T-helper 2 cell treated with Interferon-gamma antibody and Interleukin-4, amounts not matched to agents 100 ng/mL and 5 ng/mL, for 36 hours (primary cell): ENCODE results near the gene MYL5. TPM values are rescaled to one million over a fixed set of nuclear protein-coding genes. Genes with fewer than 3 reads are reported as not detected.
"Not testable (repeated sequence)": the region's sequence is repeated elsewhere in the genome, so short reads cannot be mapped to it uniquely, and the experiment has no call there.

ENCODE experiments used
- intact Hi-C: fragments of 100-400 bp; cut with micrococcal nuclease; formaldehyde crosslinking; loops from one replicate; pipeline ENCODE4 v1.15.1; 2023
- total RNA-seq: library from RNA; stranded (reverse); gene quantifications from 2 replicates; pipeline ENCODE4 v1.2.3, GENCODE V29; 2022

Gene MYL5
- total RNA-seq, 1 donor from 2014 or later: 22.4 TPM

DNA sequence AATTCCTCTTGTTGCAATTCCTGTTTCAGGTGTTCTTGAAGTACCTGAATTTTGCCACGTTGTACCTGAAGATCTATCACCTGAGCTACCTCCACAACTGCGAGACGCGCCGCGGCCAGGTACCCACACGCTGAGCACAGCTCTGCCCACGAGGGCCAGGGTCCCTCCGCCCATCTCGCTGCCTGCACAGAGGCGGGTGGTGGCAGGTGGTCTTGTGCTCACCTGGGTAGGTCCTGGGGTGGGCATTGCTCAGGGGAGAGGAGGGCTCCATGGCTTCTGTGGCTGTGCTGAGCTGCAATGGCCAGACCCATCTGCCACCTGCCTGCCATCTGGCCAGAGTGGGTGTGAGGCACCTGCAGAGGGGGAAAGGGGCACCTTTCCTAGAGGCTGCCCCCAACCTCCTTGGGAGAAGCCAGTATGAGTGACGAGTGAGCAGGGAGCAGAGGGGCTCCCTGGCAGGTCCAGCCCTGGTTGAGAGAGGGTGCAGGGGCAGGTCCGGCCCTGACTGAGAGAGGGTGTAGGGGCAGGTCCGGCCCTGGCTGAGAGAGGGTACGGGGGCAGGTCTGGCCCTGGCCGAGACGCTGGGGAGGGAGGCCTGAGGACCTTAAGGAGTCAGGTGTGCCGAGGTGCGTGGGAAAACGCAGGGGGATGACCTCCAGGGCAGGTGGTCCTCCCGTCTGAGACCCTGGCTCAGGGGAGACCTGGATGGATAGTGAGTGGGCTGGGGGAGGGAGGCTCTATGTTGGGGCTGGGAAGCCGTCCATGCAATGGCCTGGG lies 38.3 kb upstream of the MYL5 start:
- intact Hi-C loops: no loop called here

DNA sequence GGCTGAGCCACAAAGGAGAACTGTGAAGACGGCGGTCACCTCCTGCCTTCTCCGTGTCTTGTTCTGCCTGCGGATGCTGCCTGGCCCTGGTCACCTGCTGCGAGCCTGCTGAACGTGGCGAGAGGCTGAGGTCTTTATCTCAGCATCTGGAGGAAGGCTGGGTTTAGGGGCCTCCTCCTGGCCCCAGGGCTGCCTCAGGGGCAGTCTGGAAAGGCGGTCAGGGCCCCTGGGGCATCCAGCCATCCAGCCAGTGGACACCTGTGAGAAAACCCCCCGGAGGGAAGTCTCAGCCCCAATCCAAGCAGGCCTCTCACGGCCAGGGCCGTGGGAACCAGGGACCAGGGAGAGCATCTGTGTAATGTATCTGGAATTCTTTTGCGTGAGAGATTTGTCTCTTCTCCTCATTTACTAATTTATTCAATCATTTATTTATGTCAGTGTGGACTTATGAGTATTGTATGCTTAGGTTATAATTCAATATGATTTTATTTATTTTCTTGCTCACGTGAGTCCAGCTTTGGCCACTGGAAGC lies 37.6 kb upstream of the MYL5 start:
- intact Hi-C loops: no loop called here

DNA sequence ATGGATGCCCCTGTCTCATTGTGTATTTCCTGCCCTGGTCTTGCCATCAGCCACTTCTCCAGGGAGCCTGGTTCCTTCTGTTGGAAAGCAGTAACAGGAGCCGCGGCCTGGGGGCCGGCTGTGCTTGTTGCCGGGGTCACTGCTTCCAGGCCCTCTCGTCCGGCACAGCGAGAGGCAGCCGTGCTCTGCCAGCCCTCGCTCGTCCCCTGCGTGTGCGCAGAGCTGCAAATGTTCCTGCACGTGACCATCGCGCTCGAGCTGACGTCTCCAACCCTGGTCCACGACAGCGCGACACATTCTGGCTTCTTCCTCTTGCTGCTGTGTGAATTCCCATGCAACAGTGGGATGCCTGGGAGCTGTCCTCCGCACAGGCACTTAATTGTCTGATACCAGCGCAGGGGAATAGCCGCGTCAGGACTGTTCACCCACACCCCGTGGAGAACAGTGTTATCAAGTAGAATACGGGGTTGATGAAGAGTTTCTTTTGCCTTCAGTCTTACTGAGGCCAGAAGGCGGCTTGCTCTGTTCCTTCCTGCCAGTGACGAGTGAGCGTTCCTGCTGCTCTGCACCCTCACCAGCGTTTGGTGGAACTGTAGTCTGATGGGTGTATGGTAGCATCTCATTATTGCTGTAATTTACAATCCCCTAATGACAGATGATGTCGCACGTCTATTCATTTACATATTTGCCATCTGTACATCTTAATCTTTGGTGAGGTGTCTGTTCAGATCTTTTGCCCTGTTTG lies 36.6 kb upstream of the MYL5 start:
- intact Hi-C loops: no loop called here

DNA sequence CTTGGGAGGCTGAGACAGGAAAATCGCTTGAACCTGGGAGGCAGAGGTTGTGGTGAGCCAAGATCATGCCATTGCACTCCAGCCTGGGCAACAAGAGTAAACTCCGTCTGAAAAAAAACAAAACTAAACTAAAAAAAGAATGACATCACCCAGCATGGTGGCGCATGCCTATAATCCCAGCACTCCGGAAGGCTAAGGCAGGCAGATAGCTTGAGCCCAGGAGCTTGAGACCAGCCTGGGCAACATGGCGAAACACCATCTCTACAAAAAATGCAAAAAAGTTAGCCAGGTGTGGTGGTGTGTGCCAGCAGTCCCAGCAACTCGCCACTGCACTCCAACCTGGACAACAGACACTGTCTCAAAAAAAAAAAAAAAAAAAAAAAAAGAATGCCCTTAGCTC lies 32.0 kb upstream of the MYL5 start:
- intact Hi-C loops: not testable (repeated sequence)

DNA sequence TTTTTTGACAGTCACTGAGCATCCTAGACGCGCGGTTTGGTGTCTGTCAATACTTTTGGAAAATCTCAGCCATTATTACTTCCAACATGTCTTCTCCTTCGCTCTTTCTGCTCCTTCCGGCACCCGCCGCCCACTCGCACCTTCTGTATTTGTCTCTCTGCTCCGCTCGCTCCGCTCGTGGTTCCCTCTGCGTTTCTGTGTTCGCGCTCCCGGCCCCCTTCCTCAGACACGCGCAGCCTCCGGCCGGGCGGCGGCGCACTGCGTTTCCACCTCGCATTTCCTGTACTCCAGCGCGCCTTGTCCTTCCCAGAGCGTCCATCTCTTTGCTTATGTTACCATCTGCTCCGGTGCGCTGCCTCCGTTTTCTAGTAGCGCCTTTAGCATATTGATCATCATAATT lies 27.9 kb upstream of the MYL5 start:
- intact Hi-C loops: no loop called here

DNA sequence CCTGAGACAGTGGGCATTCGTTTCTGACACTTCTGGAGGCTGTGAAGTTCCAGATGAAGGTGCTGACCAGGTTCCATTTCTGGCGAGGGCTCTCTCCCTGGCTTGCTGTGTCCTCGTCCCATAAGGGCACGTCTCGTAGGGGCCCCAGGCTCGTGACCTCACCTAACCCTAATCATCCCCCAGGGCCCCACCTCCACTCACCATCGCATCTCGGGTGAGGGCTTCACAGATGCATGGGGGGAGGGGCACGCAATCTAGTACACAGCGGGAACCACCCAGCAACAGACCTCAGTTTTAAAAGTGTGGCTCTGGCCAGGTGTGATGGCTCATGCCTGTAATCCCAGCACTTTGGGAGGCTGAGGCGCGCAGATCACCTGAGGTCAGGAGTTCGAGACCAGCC lies 26.9 kb upstream of the MYL5 start:
- intact Hi-C loops: no loop called here

DNA sequence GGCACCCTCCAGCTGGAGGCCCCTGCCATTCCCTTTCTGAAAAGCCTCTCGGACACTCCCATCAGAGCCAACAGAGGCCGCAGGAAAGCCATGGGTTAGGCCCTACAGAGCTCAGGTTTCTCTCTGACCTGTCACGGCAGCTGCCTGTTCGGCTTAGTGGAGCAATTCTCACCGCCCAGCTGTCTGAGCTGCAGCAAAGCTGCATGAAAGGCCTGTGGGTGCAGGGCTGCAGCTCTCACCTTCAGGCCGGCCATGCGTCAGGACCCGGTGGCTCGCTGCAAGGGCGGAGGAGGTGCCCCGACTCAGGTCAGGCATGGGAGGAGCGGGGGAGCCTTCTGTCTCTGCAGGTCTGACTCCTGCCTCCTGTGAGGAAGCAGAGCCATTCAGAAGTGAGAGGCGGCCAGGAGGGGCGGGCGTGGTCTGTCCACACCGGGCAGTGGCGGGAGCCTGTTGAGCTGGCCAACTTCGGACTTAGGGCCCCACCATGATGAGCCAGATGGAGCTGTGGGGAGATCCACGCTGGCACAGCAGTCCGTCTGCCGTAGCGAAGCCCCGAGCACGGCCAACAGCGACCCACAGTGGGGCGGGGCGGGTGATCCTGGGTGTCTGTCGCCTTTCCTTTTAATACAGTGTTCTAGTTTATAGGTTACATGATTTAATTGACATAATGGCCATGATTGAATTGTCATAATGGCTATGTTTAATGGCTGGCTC lies 25.6 kb upstream of the MYL5 start:
- intact Hi-C loops: no loop called here

DNA sequence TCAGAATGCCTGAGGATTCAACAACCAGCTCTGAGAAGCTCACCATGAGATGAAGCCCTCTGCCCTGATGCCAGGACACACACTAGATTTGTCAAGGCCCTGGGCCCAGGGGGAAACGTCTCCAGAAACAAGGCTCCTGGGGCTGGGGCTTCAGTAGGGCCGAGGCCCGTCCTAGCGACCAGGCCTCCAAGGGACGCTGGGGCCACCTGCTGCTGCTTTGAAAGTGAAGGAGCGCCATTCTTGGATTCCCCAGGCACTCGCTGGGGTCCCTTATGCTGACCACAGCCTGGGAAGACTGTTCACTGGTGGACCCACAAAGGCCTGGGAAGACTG lies 25.1 kb upstream of the MYL5 start:
- intact Hi-C loops: no loop called here

DNA sequence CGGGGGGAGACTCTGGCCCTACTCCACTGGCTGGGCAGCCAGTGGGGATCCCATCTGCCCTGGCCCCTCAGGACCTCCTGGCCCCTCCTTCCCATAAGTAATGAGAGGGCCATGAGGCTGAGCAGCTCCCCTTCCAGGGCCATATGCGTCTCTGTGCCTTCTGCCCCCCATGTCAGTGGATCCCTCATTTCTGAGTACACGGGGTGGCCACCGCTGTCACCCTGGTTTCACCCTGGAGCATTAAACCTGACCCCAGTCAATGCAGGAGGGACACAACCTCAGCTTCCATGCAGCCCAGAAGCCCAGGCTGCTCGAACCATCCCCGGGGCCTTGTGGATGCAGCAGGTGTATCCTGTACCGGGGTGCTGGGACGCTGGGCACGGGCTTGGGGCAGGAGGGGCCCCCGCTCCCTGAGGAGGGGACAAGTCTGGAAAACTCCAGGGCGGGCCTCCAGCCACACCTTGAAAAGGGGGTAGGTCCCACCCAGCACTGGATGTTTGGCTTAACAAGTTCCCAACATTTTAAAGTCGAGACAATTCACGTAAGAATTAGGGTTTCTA lies 24.5 kb upstream of the MYL5 start:
- intact Hi-C loops: no loop called here

DNA sequence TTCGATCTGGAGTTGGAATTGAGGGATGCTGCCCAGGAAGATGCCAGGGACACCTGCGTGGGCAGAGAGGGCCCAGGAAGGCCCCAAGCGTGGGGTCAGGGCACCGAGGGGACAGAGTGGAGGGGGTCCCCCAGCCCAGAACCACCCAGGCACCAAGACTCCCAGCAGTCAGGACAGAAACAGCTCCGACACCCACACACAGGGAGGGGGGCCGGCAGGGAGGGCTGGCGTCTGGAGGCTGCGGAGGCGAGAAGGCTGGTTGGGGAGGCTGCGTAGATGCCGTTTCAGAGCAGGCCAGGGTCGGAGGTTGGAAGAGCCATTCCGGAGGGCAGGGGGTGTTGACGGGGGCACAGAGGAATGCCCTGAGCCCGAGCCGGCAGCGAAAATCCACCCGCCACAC lies 23.9 kb upstream of the MYL5 start:
- intact Hi-C loops: no loop called here

DNA sequence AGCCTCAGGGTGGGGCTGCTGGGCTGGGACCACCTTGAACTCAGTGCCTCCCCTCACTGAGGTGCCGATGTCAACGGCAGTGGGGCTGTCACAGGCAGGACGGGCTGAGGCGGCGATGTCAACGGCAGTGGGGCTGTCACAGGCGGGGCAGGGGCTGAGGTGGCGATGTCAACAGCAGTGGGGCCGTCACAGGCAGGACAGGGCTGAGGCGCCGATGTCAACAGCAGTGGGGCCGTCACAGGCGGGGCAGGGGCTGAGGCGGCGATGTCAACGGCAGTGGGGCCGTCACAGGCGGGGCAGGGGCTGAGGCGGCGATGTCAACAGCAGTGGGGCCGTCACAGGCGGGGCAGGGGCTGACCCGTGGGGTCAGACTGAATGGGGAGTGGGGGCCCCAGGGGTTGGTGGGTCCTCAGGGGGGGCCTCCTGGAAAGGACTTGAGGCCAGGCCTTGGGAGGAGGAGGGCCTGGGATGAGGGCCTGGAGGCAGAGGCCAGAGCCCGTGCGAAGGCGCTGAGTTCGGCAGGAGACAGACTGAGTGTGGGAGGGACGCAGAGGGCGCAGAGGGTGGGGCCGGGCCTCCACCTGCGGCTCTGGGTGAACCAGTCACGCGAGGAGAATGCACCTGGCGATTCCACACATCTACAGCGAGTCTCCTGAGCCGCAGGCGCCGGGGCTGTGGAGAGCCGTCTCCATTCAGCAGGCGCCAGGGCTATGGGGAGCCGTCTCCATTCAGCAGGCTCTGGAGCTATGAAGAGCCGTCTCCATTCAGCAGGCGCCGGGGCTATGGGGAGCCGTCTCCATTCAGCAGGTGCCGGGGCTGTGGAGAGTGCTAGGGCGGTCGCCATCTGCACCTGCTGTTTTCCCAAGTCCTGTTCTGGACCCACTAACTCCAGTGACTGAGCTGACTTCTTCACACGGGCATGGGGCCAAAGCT lies 23.1 kb upstream of the MYL5 start:
- intact Hi-C loops: no loop called here

DNA sequence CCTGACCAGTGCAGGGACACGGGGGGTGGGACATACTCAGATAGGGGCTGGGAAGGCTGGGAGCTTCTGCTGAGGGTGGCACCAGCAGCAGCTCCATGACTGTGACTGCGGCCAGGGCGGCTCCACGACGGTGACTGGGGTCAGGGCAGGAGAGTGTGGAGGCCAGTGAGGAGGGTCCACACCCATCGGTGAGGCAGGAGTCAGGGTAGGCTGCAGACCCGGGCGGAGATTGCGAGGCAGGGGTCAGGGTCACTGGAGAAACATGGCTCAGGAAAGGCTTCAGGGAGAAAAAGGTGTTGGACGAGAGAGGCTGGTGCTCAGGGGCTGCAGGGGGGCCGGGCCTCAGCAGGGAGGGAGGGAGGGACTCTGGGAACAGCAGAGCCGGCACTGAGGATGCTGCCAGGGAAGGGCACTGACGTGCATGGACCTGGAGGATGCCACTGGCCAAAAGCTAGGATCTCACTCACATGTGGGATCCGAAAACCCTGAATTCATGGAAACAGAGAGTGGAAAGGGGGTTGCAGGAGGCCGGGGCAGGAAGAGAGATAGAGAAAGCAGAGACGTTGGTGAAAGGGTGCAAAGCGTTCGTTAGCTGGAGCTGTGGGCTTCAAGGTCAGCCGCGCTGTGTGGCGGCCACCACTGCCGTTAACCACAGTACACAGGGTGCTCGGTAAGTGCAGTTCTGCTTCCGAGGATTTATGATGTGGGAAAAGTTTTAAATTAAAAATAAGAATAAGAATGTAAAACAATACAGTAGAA lies 22.3 kb upstream of the MYL5 start:
- intact Hi-C loops: no loop called here

DNA sequence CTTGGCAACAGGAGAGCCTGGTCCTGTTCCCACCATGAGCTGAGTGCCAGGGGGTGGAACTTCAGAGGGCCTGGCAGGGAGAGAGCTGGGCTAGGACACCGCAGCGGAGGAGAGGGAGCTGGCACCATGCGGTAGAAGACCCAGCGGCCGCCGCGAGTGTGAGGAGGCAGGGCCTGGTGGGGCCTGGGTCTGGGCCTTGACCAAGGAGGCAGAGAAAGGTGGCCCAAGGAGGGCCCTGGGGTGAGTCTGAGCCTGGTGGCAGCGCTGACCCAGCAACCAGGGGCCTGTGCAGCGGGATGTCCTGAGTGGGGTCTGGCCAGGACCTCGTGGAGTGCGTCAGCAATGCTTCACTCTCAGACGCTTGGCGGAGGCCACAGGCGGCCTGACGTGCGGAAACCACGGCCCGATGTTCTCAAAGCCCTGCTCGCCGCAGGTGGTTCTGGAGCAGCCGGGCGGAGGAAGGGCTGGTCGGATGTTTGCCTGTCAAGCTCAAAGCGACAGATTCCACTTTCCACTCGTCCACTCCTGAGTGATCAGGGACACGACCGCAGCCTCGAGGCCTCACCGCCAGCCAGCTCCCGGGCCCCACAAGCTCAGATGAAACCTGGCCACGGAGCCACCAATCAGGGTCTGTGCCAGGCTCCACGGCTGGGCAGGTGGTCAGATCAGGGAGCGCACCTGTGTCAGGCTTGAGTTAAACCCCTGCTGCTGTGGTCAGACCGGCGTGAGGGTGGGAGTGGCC lies 21.1 kb upstream of the MYL5 start:
- intact Hi-C loops: no loop called here

DNA sequence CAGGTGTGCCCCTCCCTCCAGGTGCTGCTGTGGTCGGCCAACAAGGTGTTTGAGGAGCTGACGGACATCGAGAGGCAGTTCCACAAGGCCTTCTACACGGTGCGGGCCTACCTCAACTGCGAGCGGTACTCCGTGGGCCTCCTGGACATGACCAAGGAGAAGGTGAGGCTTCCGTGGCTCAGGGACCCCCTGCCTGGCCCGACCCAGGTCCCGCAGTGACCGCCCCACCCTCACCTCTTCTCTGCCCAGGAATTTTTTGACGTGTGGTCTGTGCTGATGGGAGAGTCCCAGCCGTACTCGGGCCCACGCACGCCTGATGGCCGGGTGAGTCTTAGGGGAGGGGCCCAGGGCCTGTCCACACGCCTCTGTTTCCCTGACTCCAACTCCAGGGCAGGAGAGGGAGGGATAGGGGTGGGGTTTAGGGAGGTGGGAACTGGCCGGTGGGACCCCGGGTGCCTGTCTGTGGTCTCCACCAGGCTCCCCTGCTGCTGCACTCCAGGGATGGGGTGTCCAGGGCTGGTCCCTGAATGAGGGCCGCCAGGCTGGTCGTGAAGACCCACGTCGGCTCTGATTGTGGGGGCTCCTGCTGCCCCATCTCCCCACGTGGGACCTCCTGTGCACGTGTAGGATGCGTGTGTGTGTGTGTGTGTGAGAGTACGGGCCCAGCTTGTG lies 20.4 kb upstream of the MYL5 start:
- intact Hi-C loops: no loop called here

DNA sequence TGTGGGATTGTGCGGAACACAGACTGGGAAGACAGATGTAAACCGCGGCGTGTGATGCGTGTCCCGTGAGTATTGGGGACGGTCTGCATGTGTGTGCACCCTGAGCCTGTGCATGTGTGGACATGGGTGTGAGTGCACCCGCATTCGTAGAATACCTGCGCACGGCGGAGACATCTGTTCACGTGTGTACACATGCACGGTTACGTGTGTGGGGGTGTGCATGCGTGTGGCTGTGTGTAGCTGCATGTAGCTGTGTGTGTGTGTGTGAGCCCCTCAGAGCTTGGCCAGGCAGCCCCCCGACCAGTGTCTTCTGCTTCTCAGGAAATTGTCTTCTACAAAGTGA lies 19.9 kb upstream of the MYL5 start:
- intact Hi-C loops: no loop called here

DNA sequence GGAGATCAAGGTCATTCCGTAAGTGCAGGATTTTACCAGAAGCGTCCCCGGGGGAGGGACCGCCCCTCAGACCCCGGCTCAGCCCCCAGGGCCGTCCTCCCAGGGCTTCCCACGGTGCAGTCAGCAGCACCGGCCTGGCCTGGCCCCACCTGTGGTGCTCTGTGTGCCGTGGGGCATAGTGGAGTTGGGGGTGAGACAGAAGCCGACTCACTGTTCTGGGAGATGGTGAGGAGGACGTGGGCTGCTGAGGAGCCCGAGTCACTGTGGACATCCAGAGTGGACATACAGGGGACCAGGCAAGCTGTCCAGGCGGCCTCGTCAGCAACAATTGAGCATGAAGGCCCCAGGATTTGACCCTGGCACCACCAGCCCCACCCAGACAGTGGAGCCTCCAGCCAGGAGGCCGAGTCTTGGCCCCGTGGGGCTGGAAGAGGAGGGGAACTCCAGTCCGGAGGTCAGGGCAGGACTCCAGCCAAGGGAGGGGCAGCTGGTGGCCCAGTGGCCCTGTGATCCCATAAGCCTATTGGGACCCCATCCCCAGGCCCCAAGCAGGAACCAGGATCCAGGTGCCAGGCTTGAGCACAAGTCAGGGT lies 19.4 kb upstream of the MYL5 start:
- intact Hi-C loops: no loop called here

DNA sequence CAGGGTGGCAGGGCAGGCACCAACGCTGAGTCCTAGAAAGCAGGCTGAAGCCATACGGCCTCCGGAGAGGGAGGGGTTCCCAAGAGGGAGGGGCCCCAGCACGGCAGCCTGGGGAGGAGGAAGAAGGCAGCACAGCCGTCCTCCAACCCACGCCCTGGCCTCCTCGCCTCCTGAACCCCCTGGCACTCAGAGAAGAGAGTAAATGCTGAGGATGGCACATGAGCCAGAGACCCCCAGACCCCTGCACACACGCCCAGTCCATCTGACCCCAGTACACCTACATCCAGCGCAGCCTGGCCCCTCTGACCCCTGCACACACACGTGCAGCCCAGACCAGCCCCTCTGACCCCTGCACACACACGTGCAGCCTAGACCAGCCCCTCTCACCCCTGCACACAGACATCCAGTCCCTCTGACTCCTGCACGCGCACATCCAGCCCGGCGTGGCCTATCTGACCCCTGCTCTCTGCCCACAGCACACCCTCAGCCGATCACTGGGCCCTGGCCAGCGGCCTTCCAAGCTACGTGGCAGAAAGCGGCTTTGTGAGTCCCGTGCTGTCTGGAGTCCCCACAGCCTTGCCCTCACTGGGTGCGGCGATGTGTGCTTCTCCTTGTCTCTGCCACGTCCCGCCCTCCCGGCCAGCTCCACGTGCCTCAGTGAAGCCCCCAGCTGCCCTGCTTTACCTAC lies 18.7 kb upstream of the MYL5 start:
- intact Hi-C loops: no loop called here
